Occipital lobe (tissue), 2 donors: Measurements from ENCODE around the gene FAF1. TPM values are rescaled to one million over a fixed set of nuclear protein-coding genes. Genes with fewer than 3 reads are reported as not detected.

Source experiments
- DNase-seq: peaks from one replicate; lab custom pipeline; 2025; lab: John Stamatoyannopoulos, UW
- total RNA-seq: library from RNA; depleted of rRNA; stranded (reverse); fragments of >200 nt; gene quantifications from one replicate; pipeline ENCODE4 v1.2.3, GENCODE V29; 2014

The FAF1 gene
- total RNA-seq, 1 donor from 2014 or later: 40.4 TPM

- no peak for DNase-seq
These were observed 256.8 kb downstream of the FAF1 start for GRCh38 chr1:50703240-50703639.

DNA sequence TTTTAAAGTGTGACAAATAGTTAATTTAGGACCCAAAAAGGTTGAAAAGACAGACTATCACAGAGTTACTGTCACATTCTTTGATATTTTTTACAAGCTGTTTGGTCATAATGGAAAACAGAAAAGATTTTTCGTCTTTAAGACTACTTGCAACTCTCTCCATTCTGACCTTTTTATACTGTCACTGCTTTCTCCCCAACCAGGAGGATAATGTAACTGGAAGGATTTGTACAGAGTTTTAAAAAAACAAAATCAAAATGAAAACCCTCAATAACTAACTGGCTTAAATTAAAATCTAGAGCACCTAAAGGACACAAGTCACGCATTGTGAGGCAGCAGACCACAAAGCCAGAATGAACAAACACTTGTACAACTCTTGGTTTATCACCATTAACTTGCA, 257.7 kb downstream of the FAF1 start:
- DNase-seq: no peak

- no peak for DNase-seq
These were observed 258.3 kb downstream of the FAF1 start for GRCh38 chr1:50701706-50702317.

DNA sequence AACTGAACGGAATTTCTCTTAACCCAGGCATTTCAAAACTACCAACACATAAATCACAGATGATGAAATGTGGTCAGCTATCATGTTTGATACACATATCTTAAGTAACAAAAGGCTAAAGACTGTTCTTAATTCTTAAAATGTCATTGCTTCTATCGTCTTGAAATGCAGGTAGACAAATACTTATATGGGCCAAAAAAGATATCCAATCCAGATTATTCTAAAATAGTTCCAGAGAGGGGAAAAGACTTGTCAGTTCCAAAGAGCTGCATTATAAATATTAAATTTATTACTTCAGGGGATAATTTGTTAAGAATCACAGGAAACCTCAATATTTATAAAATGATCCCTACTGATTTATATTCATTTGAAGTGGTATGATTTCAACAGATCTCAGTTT, 259.4 kb downstream of the FAF1 start:
- no peak for DNase-seq

DNA sequence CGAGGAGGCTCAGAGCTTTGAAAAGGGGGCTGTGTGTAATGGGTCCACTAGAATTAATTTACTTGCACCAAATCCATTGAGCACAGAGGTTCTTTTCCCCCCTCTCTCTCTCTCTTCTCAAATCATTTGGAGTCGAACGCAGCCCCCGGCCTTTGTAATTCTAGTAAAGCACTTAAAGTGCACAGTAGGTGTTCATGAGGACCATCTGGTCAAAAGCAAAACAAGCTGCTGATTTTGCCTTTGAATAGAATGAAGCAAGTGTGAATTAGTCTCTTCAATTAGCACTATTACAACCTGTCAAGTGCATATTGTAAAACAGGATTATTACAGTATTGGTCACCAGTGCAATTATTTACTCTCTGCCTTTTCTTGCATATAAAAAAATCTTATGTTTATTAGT, 259.9 kb downstream of the FAF1 start:
- no peak for DNase-seq

- DNase-seq: no peak
These were observed 260.3 kb downstream of the FAF1 start for GRCh38 chr1:50699795-50700194.

- no peak for DNase-seq
These were observed 262.3 kb downstream of the FAF1 start for GRCh38 chr1:50697440-50698421.

DNA sequence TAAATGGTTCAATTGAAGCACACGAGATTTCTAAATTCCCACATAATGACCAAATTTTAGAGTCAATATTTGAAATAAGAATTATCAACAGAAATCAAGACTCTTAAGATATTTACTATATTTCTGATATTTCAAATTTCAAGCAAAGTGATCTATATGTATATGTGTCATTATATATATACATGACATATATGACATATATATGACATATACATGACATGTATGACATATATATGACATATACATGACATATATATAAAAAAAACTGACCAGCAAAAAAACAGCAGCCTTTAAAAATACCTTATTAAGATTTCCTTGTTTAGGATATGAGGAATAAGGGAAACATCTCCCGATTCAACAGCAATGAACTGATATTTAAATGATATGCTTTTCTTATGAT, 266.2 kb downstream of the FAF1 start:
- DNase-seq: no peak

GRCh38 chr1:50684185-50684584, 275.9 kb downstream of the FAF1 start:
- no peak for DNase-seq

DNA sequence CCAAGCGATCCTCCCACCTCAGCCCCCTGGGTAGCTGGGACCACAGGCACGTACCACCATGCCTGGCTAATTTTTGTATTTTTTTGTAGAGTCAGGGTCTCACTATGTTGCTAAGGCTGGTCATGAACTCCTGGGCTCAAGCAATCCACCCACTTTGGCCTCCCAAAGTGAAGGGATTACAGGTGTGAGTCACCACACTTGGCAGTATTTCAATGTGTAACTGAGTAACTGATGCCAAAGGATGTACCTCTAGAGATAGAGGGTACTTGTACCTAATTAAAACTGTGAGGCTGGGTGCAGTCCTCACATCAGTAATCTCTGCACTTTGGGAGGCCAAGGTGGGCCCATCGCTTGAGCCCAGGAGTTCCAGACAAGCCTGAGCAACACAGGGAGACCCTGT, 278.1 kb downstream of the FAF1 start:
- no peak for DNase-seq

GRCh38 chr1:50667710-50668356, 292.2 kb downstream of the FAF1 start:
- no peak for DNase-seq

- DNase-seq: no peak
These were observed 292.8 kb downstream of the FAF1 start for GRCh38 chr1:50667272-50667671.

DNA sequence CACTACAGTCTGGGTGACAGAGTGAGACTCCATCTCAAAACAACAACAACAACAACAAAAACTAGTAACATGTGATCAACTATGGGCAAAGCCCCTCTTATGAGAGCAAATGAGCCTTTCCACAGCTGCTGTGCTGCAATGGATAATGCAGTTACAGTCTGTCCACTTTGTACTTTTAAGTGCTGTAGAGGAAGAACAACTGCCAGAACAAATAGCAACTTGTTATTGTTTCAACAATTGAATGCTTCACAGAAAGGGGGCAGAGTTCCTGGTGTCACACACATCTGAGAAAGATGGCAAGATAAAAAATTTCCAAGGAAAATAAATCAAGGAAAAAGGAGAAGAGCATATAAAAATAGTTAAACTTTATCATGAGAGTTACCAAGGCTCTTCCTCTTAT, 293.2 kb downstream of the FAF1 start:
- no peak for DNase-seq

DNA sequence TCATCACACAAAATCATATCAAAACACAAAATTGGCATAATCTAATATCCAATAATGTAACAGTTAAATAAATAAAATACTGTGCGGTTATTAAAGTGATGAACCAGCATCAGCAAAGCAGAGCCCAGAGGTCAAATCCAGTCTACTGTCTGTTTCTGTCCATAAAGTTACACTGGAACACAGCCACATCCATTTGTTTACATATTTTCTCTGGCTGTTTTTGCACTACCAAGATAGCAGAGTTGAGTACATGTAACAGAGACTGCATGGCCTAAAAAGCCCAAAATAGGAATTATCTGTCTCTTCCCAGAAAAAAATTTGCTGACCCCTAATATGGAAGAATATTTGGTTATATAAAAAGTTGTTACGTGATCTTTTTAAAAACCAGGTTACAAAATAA, 294.7 kb downstream of the FAF1 start:
- DNase-seq: no peak

GRCh38 chr1:50661626-50662025, 298.4 kb downstream of the FAF1 start:
- no peak for DNase-seq

- no peak for DNase-seq
These were observed 300.9 kb downstream of the FAF1 start for GRCh38 chr1:50659107-50659662.

DNA sequence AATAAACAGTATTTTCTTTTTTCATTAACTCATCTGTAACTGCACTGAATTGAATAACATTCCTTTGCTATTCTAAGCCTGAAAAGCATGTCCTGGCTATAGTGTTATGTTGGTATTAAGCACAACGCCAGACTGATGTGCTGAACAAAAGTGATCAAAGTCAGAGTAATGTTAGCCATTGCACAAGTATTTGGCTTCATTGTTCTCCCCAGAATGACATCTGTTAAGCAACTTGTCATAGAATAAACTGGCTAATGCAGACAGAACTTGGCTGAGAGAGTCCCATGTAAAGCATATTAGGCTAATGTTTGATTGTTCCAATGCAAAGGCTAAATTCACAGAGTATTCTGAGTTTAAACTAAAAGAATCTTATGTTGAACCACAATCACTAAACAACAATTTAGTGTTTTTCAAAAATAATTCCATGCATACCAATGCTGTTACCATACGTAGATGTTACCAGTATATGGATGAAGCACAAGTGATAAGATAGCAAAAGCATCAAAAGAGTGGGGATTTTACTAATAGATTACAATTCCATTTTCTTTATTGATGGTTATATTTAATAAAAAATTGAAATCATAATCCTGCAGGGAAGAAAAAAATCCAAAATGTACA, 301.5 kb downstream of the FAF1 start:
- no peak for DNase-seq

DNA sequence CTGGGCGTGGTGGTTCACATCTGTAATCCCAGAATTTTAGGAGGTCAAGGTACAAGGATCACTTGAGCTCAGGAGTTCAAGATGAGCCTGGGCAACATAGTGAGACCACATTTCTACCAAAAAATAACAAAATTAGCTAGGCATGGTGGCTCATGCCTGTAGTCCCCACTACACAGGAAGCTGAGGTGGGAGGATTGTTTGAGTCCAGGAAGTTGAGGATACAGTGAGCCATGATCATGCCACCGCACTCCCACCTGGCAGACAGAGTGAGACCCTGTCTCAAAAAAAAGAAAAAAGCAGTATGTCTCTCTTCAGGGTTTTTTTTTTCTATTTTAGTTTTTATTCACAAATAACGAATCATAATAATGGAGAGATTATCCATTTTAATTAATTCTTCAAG, 303.1 kb downstream of the FAF1 start:
- DNase-seq: no peak

GRCh38 chr1:50651476-50652263, 308.4 kb downstream of the FAF1 start:
- no peak for DNase-seq

DNA sequence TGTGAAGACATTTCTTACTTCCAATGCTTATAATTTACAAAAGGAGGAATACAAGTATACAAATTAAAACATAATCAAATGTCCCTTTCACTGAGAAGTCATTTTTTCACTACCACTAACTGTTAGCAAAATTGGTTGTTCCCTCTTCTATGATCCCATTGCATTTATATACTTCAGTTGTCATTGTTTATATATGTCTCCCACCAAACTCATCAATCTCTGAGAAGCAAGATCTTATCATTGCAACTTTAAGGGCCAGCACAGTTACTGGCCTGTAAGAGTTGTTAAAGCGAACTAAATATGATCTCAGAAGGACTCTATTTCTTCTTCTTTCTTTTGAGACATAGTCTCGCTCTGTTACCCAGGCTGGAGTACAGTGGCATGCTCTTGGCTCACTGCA, 313.5 kb downstream of the FAF1 start:
- DNase-seq: no peak

- DNase-seq: no peak
These were observed 314.9 kb downstream of the FAF1 start for GRCh38 chr1:50645139-50645538.
